ENCODE measurements around the gene CATSPERD.

- TF ChIP-seq, protein P1, sequence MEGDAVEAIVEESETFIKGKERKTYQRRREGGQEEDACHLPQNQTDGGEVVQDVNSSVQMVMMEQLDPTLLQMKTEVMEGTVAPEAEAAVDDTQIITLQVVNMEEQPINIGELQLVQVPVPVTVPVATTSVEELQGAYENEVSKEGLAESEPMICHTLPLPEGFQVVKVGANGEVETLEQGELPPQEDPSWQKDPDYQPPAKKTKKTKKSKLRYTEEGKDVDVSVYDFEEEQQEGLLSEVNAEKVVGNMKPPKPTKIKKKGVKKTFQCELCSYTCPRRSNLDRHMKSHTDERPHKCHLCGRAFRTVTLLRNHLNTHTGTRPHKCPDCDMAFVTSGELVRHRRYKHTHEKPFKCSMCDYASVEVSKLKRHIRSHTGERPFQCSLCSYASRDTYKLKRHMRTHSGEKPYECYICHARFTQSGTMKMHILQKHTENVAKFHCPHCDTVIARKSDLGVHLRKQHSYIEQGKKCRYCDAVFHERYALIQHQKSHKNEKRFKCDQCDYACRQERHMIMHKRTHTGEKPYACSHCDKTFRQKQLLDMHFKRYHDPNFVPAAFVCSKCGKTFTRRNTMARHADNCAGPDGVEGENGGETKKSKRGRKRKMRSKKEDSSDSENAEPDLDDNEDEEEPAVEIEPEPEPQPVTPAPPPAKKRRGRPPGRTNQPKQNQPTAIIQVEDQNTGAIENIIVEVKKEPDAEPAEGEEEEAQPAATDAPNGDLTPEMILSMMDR (IDR thresholded peaks at IDR 0.05 in 4 of 5, conservative IDR thresholded peaks at IDR 0.05 in 1 of 5), result no peak
- TF ChIP-seq POLR2A (IDR thresholded peaks at IDR 0.05), result no peak
Observed at GRCh38 chr19:5713228-5713627, 7.2 kb upstream of the CATSPERD start.
